ENCODE results near the gene HNRNPA2B1.

The HNRNPA2B1 gene

DNA sequence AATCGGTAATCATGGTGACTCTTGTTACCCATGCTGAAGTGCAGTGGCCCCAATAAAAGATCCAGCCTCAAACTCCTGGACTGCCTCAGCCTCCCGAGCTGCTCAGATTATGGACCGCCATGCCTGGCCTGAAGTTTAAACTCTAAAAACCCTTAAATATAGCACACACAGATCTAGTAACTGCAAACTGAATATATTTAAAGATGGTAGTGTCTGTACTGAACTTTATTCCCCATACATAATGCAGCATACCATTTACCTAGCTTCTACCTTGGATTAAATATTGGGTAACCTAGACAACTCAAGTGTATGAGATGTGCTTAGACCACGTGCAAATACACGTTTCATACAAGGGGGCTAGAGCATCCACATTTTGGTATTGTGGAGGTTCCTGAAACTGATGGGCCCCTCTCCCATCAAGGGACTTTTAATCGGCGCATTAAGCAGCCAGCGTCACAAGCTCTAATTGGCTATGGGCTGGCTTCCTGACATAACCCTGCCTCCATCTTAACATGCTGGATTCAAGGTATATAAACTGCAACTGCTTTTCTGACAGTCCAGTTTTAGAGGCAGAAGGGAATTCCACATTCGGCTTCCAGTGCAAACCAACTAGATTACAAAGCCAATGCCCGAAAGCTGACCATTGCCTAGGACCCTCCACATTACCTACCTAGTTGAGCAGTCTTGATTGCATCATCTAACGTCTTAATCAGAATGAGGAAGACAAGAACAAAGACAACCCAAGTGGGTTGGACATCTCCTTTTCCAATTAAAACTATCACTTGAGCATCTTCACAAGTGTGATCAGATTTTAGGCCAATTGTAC lies 13.0 kb downstream of the HNRNPA2B1 start:
- H3K4me1 ChIP-seq (ENCODE audit: low read length): peaks cover 13% of the 10 kb centered on the region
- H3K9ac ChIP-seq (ENCODE audit: low read length): no peak overlapping the region
- peak overlapping the region; percentile 49 for H3K27ac ChIP-seq (ENCODE audit: low read length)
- no peak overlapping the region for H2AFZ ChIP-seq (ENCODE audit: low read depth, low read length)
- no peaks in the 10 kb centered on the region for H3K9me3 ChIP-seq (ENCODE audit: insufficient read depth, low read length)
- TF ChIP-seq, protein P1, sequence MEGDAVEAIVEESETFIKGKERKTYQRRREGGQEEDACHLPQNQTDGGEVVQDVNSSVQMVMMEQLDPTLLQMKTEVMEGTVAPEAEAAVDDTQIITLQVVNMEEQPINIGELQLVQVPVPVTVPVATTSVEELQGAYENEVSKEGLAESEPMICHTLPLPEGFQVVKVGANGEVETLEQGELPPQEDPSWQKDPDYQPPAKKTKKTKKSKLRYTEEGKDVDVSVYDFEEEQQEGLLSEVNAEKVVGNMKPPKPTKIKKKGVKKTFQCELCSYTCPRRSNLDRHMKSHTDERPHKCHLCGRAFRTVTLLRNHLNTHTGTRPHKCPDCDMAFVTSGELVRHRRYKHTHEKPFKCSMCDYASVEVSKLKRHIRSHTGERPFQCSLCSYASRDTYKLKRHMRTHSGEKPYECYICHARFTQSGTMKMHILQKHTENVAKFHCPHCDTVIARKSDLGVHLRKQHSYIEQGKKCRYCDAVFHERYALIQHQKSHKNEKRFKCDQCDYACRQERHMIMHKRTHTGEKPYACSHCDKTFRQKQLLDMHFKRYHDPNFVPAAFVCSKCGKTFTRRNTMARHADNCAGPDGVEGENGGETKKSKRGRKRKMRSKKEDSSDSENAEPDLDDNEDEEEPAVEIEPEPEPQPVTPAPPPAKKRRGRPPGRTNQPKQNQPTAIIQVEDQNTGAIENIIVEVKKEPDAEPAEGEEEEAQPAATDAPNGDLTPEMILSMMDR (IDR thresholded peaks at IDR 0.05; ENCODE audit: low read depth, low read length): no peak
- TF ChIP-seq EZH2phosphoT487 (IDR thresholded peaks at IDR 0.05; ENCODE audit: low read depth): no peak
- peaks cover 48% of the 10 kb centered on the region for H3K36me3 ChIP-seq (replicated peaks; ENCODE audit: low read depth, low read length)
- no peaks in the 10 kb centered on the region for H3K27me3 ChIP-seq (ENCODE audit: low read depth, low read length)
- H3K4me3 ChIP-seq (ENCODE audit: low read length): no peak overlapping the region
- peaks cover 47% of the 10 kb centered on the region for H3K79me2 ChIP-seq (ENCODE audit: low read length)
- no peak overlapping the region for H3K4me2 ChIP-seq (ENCODE audit: low read length)
- H4K20me1 ChIP-seq (ENCODE audit: insufficient read depth, low read length): peaks cover 59% of the 10 kb centered on the region

GRCh38 chr7:26186364-26187311 lies 13.9 kb downstream of the HNRNPA2B1 start:
- no peak for TF ChIP-seq EZH2phosphoT487 (IDR thresholded peaks at IDR 0.05; ENCODE audit: low read depth)
- TF ChIP-seq, protein P1 (IDR thresholded peaks at IDR 0.05; ENCODE audit: low read depth, low read length): no peak
- Histone ChIP-seq H3K27ac (ENCODE audit: low read length) (peak overlapping the region; percentile 49), H4K20me1 (ENCODE audit: insufficient read depth, low read length) (peaks cover 50% of the 10 kb centered on the region), H3K4me2 (ENCODE audit: low read length) (no peak overlapping the region), H2AFZ (ENCODE audit: low read depth, low read length) (no peak overlapping the region), H3K4me3 (ENCODE audit: low read length) (no peak overlapping the region), H3K4me1 (ENCODE audit: low read length) (0 out of 2 replicates have a peak, but pooled peaks cover 5% of the 10 kb centered on the region), H3K9ac (ENCODE audit: low read length) (no peak overlapping the region), H3K9me3 (ENCODE audit: insufficient read depth, low read length) (no peaks in the 10 kb centered on the region), H3K79me2 (ENCODE audit: low read length) (peaks cover 38% of the 10 kb centered on the region), H3K27me3 (ENCODE audit: low read depth, low read length) (no peaks in the 10 kb centered on the region), H3K36me3 (replicated peaks; ENCODE audit: low read depth, low read length) (peaks cover 42% of the 10 kb centered on the region)

- Histone ChIP-seq H3K9me3 (ENCODE audit: insufficient read depth, low read length) (no peaks in the 10 kb centered on the region), H2AFZ (ENCODE audit: low read depth, low read length) (no peak overlapping the region), H4K20me1 (ENCODE audit: insufficient read depth, low read length) (peaks cover 43% of the 10 kb centered on the region), H3K4me2 (ENCODE audit: low read length) (no peak overlapping the region), H3K27ac (ENCODE audit: low read length) (peak overlapping the region; percentile 43), H3K4me1 (ENCODE audit: low read length) (0 out of 2 replicates have a peak, but pooled peaks cover 5% of the 10 kb centered on the region), H3K27me3 (ENCODE audit: low read depth, low read length) (no peaks in the 10 kb centered on the region), H3K4me3 (ENCODE audit: low read length) (no peak overlapping the region), H3K79me2 (ENCODE audit: low read length) (peaks cover 31% of the 10 kb centered on the region), H3K36me3 (replicated peaks; ENCODE audit: low read depth, low read length) (peaks cover 39% of the 10 kb centered on the region), H3K9ac (ENCODE audit: low read length) (no peak overlapping the region)
- TF ChIP-seq, protein P1 (IDR thresholded peaks at IDR 0.05; ENCODE audit: low read depth, low read length): no peak
- TF ChIP-seq EZH2phosphoT487 (IDR thresholded peaks at IDR 0.05; ENCODE audit: low read depth): no peak
Observed at GRCh38 chr7:26185844-26186180, 14.7 kb downstream of the HNRNPA2B1 start.
